ENCODE measurements around the gene PDE1C.

PDE1C gene

GRCh38 chr7:32070406-32071360 lies at the start of gene PDE1C:
TSS of gene PDE1C (minus strand) at chr7:32070407.
- H3K27ac ChIP-seq (ENCODE audit: low read depth, low read length): no peak within 1 kb of the TSS
- no peaks in the 10 kb centered on the region for H3K36me3 ChIP-seq (ENCODE audit: control insufficient read depth in 5 of 5, insufficient read depth in 5 of 5, low read length in 5 of 5)

GRCh38 chr7:32119790-32120196 lies 49.6 kb upstream of the PDE1C start:
- H3K9ac ChIP-seq (ENCODE audit: low read length in 5 of 5): no peak overlapping the region

More at GRCh38 chr7:32070406-32071360, at the start of gene PDE1C:
- H3K27me3 ChIP-seq (ENCODE audit: control insufficient read depth in 5 of 5, insufficient read depth in 4 of 5, low read length in 5 of 5): peaks cover 5 to 48% (median 38%) of the 10 kb centered on the region in 5 donors
- H3K9ac ChIP-seq (ENCODE audit: low read length in 5 of 5): no peak within 1 kb of the TSS
- peak within 1 kb of the TSS; percentile 32 to 61 (median 55) for H3K4me3 ChIP-seq (ENCODE audit: low read depth in 1 of 5, low read length in 5 of 5)
- H3K9me3 ChIP-seq (ENCODE audit: control insufficient read depth in 5 of 5, low read length in 5 of 5): no peaks in the 10 kb centered on the region
- peaks cover 0 to 11% (median 9%) of the 10 kb centered on the region in 5 donors for H3K4me1 ChIP-seq (ENCODE audit: control insufficient read depth in 5 of 5, insufficient read depth in 5 of 5, low read length in 5 of 5)

GRCh38 chr7:32117837-32118236 lies 47.6 kb upstream of the PDE1C start:
- no peaks in the 10 kb centered on the region for H3K36me3 ChIP-seq (ENCODE audit: control insufficient read depth in 5 of 5, insufficient read depth in 5 of 5, low read length in 5 of 5)
- H3K27ac ChIP-seq (ENCODE audit: low read depth, low read length): no peak overlapping the region
- peaks cover 0 to 4% (median 0%) of the 10 kb centered on the region in 5 donors for H3K27me3 ChIP-seq (ENCODE audit: control insufficient read depth in 5 of 5, insufficient read depth in 4 of 5, low read length in 5 of 5)
- H3K9me3 ChIP-seq (ENCODE audit: control insufficient read depth in 5 of 5, low read length in 5 of 5): no peaks in the 10 kb centered on the region
- no peak overlapping the region for H3K9ac ChIP-seq (ENCODE audit: low read length in 5 of 5)
- H3K4me3 ChIP-seq (ENCODE audit: low read depth in 1 of 5, low read length in 5 of 5): no peak overlapping the region
- H3K4me1 ChIP-seq (ENCODE audit: control insufficient read depth in 5 of 5, insufficient read depth in 5 of 5, low read length in 5 of 5): no peaks in the 10 kb centered on the region

More at GRCh38 chr7:32119790-32120196, 49.6 kb upstream of the PDE1C start:
- Histone ChIP-seq H3K4me1 (ENCODE audit: control insufficient read depth in 5 of 5, insufficient read depth in 5 of 5, low read length in 5 of 5) (no peaks in the 10 kb centered on the region), H3K36me3 (ENCODE audit: control insufficient read depth in 5 of 5, insufficient read depth in 5 of 5, low read length in 5 of 5) (no peaks in the 10 kb centered on the region), H3K9me3 (ENCODE audit: control insufficient read depth in 5 of 5, low read length in 5 of 5) (peaks cover 0 to 11% (median 4%) of the 10 kb centered on the region in 5 donors), H3K4me3 (ENCODE audit: low read depth in 1 of 5, low read length in 5 of 5) (no peak overlapping the region), H3K27me3 (ENCODE audit: control insufficient read depth in 5 of 5, insufficient read depth in 4 of 5, low read length in 5 of 5) (peaks cover 0 to 4% (median 0%) of the 10 kb centered on the region in 5 donors), H3K27ac (ENCODE audit: low read depth, low read length) (no peak overlapping the region)

GRCh38 chr7:32116436-32116835 lies 46.2 kb upstream of the PDE1C start:
- H3K9ac ChIP-seq (ENCODE audit: low read length in 5 of 5): no peak overlapping the region
- peaks cover 0 to 4% (median 0%) of the 10 kb centered on the region in 5 donors for H3K27me3 ChIP-seq (ENCODE audit: control insufficient read depth in 5 of 5, insufficient read depth in 4 of 5, low read length in 5 of 5)
- peaks cover 6 to 7% (median 7%) of the 10 kb centered on the region in 5 donors for H3K9me3 ChIP-seq (ENCODE audit: control insufficient read depth in 5 of 5, low read length in 5 of 5)
- H3K36me3 ChIP-seq (ENCODE audit: control insufficient read depth in 5 of 5, insufficient read depth in 5 of 5, low read length in 5 of 5): no peaks in the 10 kb centered on the region
- H3K4me1 ChIP-seq (ENCODE audit: control insufficient read depth in 5 of 5, insufficient read depth in 5 of 5, low read length in 5 of 5): no peaks in the 10 kb centered on the region
- no peak overlapping the region for H3K27ac ChIP-seq (ENCODE audit: low read depth, low read length)
- no peak overlapping the region for H3K4me3 ChIP-seq (ENCODE audit: low read depth in 1 of 5, low read length in 5 of 5)

GRCh38 chr7:32115831-32116230 lies 45.6 kb upstream of the PDE1C start:
- Histone ChIP-seq H3K9ac (ENCODE audit: low read length in 5 of 5) (no peak overlapping the region), H3K4me3 (ENCODE audit: low read depth in 1 of 5, low read length in 5 of 5) (no peak overlapping the region), H3K27me3 (ENCODE audit: control insufficient read depth in 5 of 5, insufficient read depth in 4 of 5, low read length in 5 of 5) (peaks cover 0 to 4% (median 0%) of the 10 kb centered on the region in 5 donors), H3K36me3 (ENCODE audit: control insufficient read depth in 5 of 5, insufficient read depth in 5 of 5, low read length in 5 of 5) (no peaks in the 10 kb centered on the region), H3K4me1 (ENCODE audit: control insufficient read depth in 5 of 5, insufficient read depth in 5 of 5, low read length in 5 of 5) (no peaks in the 10 kb centered on the region), H3K27ac (ENCODE audit: low read depth, low read length) (no peak overlapping the region), H3K9me3 (ENCODE audit: control insufficient read depth in 5 of 5, low read length in 5 of 5) (peaks cover 7 to 13% (median 12%) of the 10 kb centered on the region in 5 donors)

- H3K27me3 ChIP-seq (ENCODE audit: control insufficient read depth in 5 of 5, insufficient read depth in 4 of 5, low read length in 5 of 5): peaks cover 0 to 2% (median 0%) of the 10 kb centered on the region in 5 donors
- H3K4me1 ChIP-seq (ENCODE audit: control insufficient read depth in 5 of 5, insufficient read depth in 5 of 5, low read length in 5 of 5): no peaks in the 10 kb centered on the region
- no peak overlapping the region for H3K27ac ChIP-seq (ENCODE audit: low read depth, low read length)
- H3K36me3 ChIP-seq (ENCODE audit: control insufficient read depth in 5 of 5, insufficient read depth in 5 of 5, low read length in 5 of 5): no peaks in the 10 kb centered on the region
- no peak overlapping the region for H3K9ac ChIP-seq (ENCODE audit: low read length in 5 of 5)
- H3K4me3 ChIP-seq (ENCODE audit: low read depth in 1 of 5, low read length in 5 of 5): no peak overlapping the region
- H3K9me3 ChIP-seq (ENCODE audit: control insufficient read depth in 5 of 5, low read length in 5 of 5): peaks cover 7 to 27% (median 18%) of the 10 kb centered on the region in 5 donors
Observed at GRCh38 chr7:32108651-32109050, 38.4 kb upstream of the PDE1C start.

- Histone ChIP-seq H3K4me1 (ENCODE audit: control insufficient read depth in 5 of 5, insufficient read depth in 5 of 5, low read length in 5 of 5) (no peaks in the 10 kb centered on the region), H3K4me3 (ENCODE audit: low read depth in 1 of 5, low read length in 5 of 5) (no peak overlapping the region), H3K9me3 (ENCODE audit: control insufficient read depth in 5 of 5, low read length in 5 of 5) (peaks cover 0 to 8% (median 3%) of the 10 kb centered on the region in 5 donors), H3K27ac (ENCODE audit: low read depth, low read length) (no peak overlapping the region), H3K27me3 (ENCODE audit: control insufficient read depth in 5 of 5, insufficient read depth in 4 of 5, low read length in 5 of 5) (peaks cover 0 to 2% (median 0%) of the 10 kb centered on the region in 5 donors), H3K36me3 (ENCODE audit: control insufficient read depth in 5 of 5, insufficient read depth in 5 of 5, low read length in 5 of 5) (no peaks in the 10 kb centered on the region), H3K9ac (ENCODE audit: low read length in 5 of 5) (no peak overlapping the region)
Observed at GRCh38 chr7:32104766-32105165, 34.6 kb upstream of the PDE1C start.

- Histone ChIP-seq H3K27me3 (ENCODE audit: control insufficient read depth in 5 of 5, insufficient read depth in 4 of 5, low read length in 5 of 5) (peaks cover 0 to 2% (median 0%) of the 10 kb centered on the region in 5 donors), H3K4me1 (ENCODE audit: control insufficient read depth in 5 of 5, insufficient read depth in 5 of 5, low read length in 5 of 5) (no peaks in the 10 kb centered on the region), H3K4me3 (ENCODE audit: low read depth in 1 of 5, low read length in 5 of 5) (no peak overlapping the region), H3K9me3 (ENCODE audit: control insufficient read depth in 5 of 5, low read length in 5 of 5) (peaks cover 0 to 8% (median 3%) of the 10 kb centered on the region in 5 donors), H3K27ac (ENCODE audit: low read depth, low read length) (no peak overlapping the region), H3K36me3 (ENCODE audit: control insufficient read depth in 5 of 5, insufficient read depth in 5 of 5, low read length in 5 of 5) (no peaks in the 10 kb centered on the region), H3K9ac (ENCODE audit: low read length in 5 of 5) (no peak overlapping the region)
Observed at GRCh38 chr7:32103361-32103760, 33.2 kb upstream of the PDE1C start.

GRCh38 chr7:32102432-32102873 lies 32.2 kb upstream of the PDE1C start:
- H3K9ac ChIP-seq (ENCODE audit: low read length in 5 of 5): no peak overlapping the region
- no peaks in the 10 kb centered on the region for H3K4me1 ChIP-seq (ENCODE audit: control insufficient read depth in 5 of 5, insufficient read depth in 5 of 5, low read length in 5 of 5)
- no peaks in the 10 kb centered on the region for H3K36me3 ChIP-seq (ENCODE audit: control insufficient read depth in 5 of 5, insufficient read depth in 5 of 5, low read length in 5 of 5)
- H3K27ac ChIP-seq (ENCODE audit: low read depth, low read length): no peak overlapping the region
- H3K27me3 ChIP-seq (ENCODE audit: control insufficient read depth in 5 of 5, insufficient read depth in 4 of 5, low read length in 5 of 5): peaks cover 0 to 2% (median 0%) of the 10 kb centered on the region in 5 donors
- peaks cover 0 to 8% (median 3%) of the 10 kb centered on the region in 5 donors for H3K9me3 ChIP-seq (ENCODE audit: control insufficient read depth in 5 of 5, low read length in 5 of 5)
- H3K4me3 ChIP-seq (ENCODE audit: low read depth in 1 of 5, low read length in 5 of 5): no peak overlapping the region

GRCh38 chr7:32100407-32100907 lies 30.2 kb upstream of the PDE1C start:
- H3K36me3 ChIP-seq (ENCODE audit: control insufficient read depth in 5 of 5, insufficient read depth in 5 of 5, low read length in 5 of 5): no peaks in the 10 kb centered on the region
- no peak overlapping the region for H3K9ac ChIP-seq (ENCODE audit: low read length in 5 of 5)
- H3K27ac ChIP-seq (ENCODE audit: low read depth, low read length): no peak overlapping the region
- H3K4me1 ChIP-seq (ENCODE audit: control insufficient read depth in 5 of 5, insufficient read depth in 5 of 5, low read length in 5 of 5): no peaks in the 10 kb centered on the region
- H3K27me3 ChIP-seq (ENCODE audit: control insufficient read depth in 5 of 5, insufficient read depth in 4 of 5, low read length in 5 of 5): peaks cover 0 to 2% (median 0%) of the 10 kb centered on the region in 5 donors
- no peaks in the 10 kb centered on the region for H3K9me3 ChIP-seq (ENCODE audit: control insufficient read depth in 5 of 5, low read length in 5 of 5)
- H3K4me3 ChIP-seq (ENCODE audit: low read depth in 1 of 5, low read length in 5 of 5): no peak overlapping the region
